Kidney capillary endothelial cell (primary cell): ENCODE data around the gene LTK.

ENCODE experiments used
- DNase-seq: peaks from one replicate; pipeline ENCODE4 v3.0.0-alpha.2; 2018; ENCODE audit warnings: low spot score

LTK gene

GRCh38 chr15:41498657-41499056 lies 15.0 kb downstream of the LTK start:
- no peak for DNase-seq

- DNase-seq = no peak
Observed at GRCh38 chr15:41495736-41496599, 17.7 kb downstream of the LTK start.

- no peak for DNase-seq
Observed at GRCh38 chr15:41494922-41495735, 18.5 kb downstream of the LTK start.

- no peak for DNase-seq
Observed at GRCh38 chr15:41494190-41494921, 19.3 kb downstream of the LTK start.

- no peak for DNase-seq
Observed at GRCh38 chr15:41493902-41494189, 19.8 kb downstream of the LTK start.

GRCh38 chr15:41493205-41493901 lies 20.3 kb downstream of the LTK start, which contains the start of gene ITPKA:
Gene ITPKA (plus strand): TSS chr15:41493874. CDS start chr15:41493928, 54 bp downstream.
- no peak for DNase-seq

- no peak for DNase-seq
Observed at GRCh38 chr15:41492597-41493204, 20.9 kb downstream of the LTK start.

- no peak for DNase-seq
Observed at GRCh38 chr15:41491889-41492288, 21.7 kb downstream of the LTK start.

GRCh38 chr15:41490355-41490754 lies 23.3 kb downstream of the LTK start:
- peak; percentile 98 for DNase-seq

GRCh38 chr15:41489641-41490040 lies 24.0 kb downstream of the LTK start:
- DNase-seq = no peak

GRCh38 chr15:41487802-41488201 lies 25.8 kb downstream of the LTK start:
- no peak for DNase-seq

GRCh38 chr15:41487381-41487780 lies 26.2 kb downstream of the LTK start:
- DNase-seq = no peak

GRCh38 chr15:41486286-41486685 lies 27.3 kb downstream of the LTK start:
- DNase-seq = no peak

GRCh38 chr15:41484937-41485625 lies 28.5 kb downstream of the LTK start:
- no peak for DNase-seq

- DNase-seq = no peak
Observed at GRCh38 chr15:41483519-41483918, 30.1 kb downstream of the LTK start.

- DNase-seq = no peak
Observed at GRCh38 chr15:41483115-41483514, 30.5 kb downstream of the LTK start.

- no peak for DNase-seq
Observed at GRCh38 chr15:41482110-41482877, 31.3 kb downstream of the LTK start.

GRCh38 chr15:41480396-41481140 lies 33.1 kb downstream of the LTK start:
- DNase-seq = no peak

- no peak for DNase-seq
Observed at GRCh38 chr15:41476416-41477048, 37.1 kb downstream of the LTK start.
